Fibroblast of lung (primary cell): Measurements from ENCODE around the gene USP20. TPM values are rescaled to one million over a fixed set of nuclear protein-coding genes. Genes with fewer than 3 reads are reported as not detected.

Experiments used
- DNase-seq, 2 donors: peaks; one replicate each; pipeline versions ENCODE4 v3.0.0 to v3.0.0-alpha.2; 2010; ENCODE audit warnings: low read depth in 2 of 2
- H2AFZ ChIP-seq: 2 replicates; pipeline ENCODE4 v1.5.1; 2012; ENCODE audit warnings: low read length, control low read depth, inconsistent platforms
- H3K27ac ChIP-seq: 2 replicates; pipeline ENCODE4 v1.5.1; 2011; ENCODE audit warnings: low read length, control low read depth; ENCODE audit not compliant: insufficient read depth
- H3K27me3 ChIP-seq: 2 replicates; pipeline ENCODE4 v1.5.1; 2011; ENCODE audit warnings: mild to moderate bottlenecking, low read length; ENCODE audit not compliant: control insufficient read depth, insufficient read depth
- H3K36me3 ChIP-seq: 2 replicates; pipeline ENCODE4 v1.5.1; 2011; ENCODE audit warnings: low read length; ENCODE audit not compliant: control insufficient read depth, insufficient read depth
- H3K4me1 ChIP-seq: 2 replicates; pipeline ENCODE4 v1.5.1; 2011; ENCODE audit warnings: low read length; ENCODE audit not compliant: control insufficient read depth, insufficient read depth; ENCODE audit errors: extremely low read depth
- H3K4me2 ChIP-seq: 2 replicates; pipeline ENCODE4 v1.5.1; 2011; ENCODE audit warnings: low read length, control low read depth; ENCODE audit not compliant: insufficient read depth; ENCODE audit errors: extremely low read depth
- H3K4me3 ChIP-seq, 4 experiments: fragments of 200-600 bp in 1 of 4; sonication (generic) in 1 of 4; replicated peaks in 1 of 4; 2 replicates each; pipeline ENCODE4 v1.5.1; 2011 to 2016; ENCODE audit warnings: low read length in 4 of 4, low read depth in 3 of 4, mild to moderate bottlenecking in 3 of 4, control low read depth in 2 of 4, inconsistent platforms in 1 of 4, mixed read lengths in 1 of 4; ENCODE audit not compliant: insufficient read depth in 1 of 4; ENCODE audit errors: control extremely low read depth in 1 of 4
- H3K79me2 ChIP-seq: 2 replicates; pipeline ENCODE4 v1.5.1; 2012; ENCODE audit warnings: mild to moderate bottlenecking, low read length, inconsistent platforms; ENCODE audit not compliant: control insufficient read depth, insufficient read depth
- H3K9ac ChIP-seq: 2 replicates; pipeline ENCODE4 v1.5.1; 2011; ENCODE audit warnings: mild to moderate bottlenecking, low read length, control low read depth; ENCODE audit not compliant: insufficient read depth
- H3K9me3 ChIP-seq: 2 replicates; pipeline ENCODE4 v1.5.1; 2012; ENCODE audit warnings: low read depth, low read length; ENCODE audit not compliant: control insufficient read depth, insufficient read depth
- H4K20me1 ChIP-seq: 2 replicates; pipeline ENCODE4 v1.5.1; 2011; ENCODE audit warnings: low read length; ENCODE audit not compliant: control insufficient read depth, insufficient read depth; ENCODE audit errors: extremely low read depth
- EZH2 ChIP-seq: IDR thresholded peaks from 2 replicates; pipeline ENCODE4 v1.5.1; 2012; ENCODE audit warnings: low read length, control low read depth, mild to moderate bottlenecking; ENCODE audit errors: missing control alignments
- polyA plus RNA-seq, 2 donors: library from polyadenylated mRNA; depleted of rRNA in 1 of 2; stranded (reverse) in 1 of 2; unstranded in 1 of 2; fragments of >200 nt; gene quantifications; 2 replicates each; pipeline ENCODE4 v1.2.1, GENCODE V29; 2011 to 2012; ENCODE audit warnings: missing spikeins in 1 of 2
- total RNA-seq: library from RNA; depleted of rRNA; stranded (reverse); fragments of >200 nt; gene quantifications from 2 replicates; pipeline ENCODE4 v1.2.1, GENCODE V29; 2014
- TF ChIP-seq, protein P1 (sequence below), 2 donors: IDR thresholded peaks in 1 of 2; conservative IDR thresholded peaks in 1 of 2; 1 replicate in 1 of 2; 2 replicates in 1 of 2; pipeline ENCODE4 v1.5.1; 2011 to 2012; ENCODE audit warnings: low read length in 2 of 2, control low read depth in 1 of 2, inconsistent platforms in 1 of 2, low read depth in 1 of 2, mild to moderate bottlenecking in 1 of 2

USP20 gene
- total and polyA plus RNA-seq, 2 donors (not counting 1 experiment from before 2014, with no cell fraction given): 6.7 to 12.9 TPM

DNA sequence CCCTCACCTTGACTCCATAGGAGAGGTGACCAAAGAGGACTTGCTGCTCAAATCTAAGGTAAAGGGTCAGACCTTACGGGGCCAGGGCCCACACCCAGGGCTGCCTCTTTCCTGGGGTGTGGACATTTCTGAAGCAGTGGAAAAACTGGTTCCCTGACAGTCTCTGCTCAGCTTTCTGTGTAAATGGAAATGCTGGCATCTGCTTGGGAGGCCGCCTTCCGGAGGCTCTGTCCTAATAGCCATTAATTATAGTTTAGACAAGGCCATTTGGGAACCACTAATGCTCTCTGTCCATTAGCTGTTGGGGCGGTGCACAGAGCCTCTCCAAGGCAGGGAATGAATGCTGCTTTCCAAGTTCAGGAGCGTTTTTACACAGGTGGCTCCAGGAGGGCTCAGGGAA lies 17.3 kb downstream of the USP20 start:
- TF ChIP-seq, protein P1, sequence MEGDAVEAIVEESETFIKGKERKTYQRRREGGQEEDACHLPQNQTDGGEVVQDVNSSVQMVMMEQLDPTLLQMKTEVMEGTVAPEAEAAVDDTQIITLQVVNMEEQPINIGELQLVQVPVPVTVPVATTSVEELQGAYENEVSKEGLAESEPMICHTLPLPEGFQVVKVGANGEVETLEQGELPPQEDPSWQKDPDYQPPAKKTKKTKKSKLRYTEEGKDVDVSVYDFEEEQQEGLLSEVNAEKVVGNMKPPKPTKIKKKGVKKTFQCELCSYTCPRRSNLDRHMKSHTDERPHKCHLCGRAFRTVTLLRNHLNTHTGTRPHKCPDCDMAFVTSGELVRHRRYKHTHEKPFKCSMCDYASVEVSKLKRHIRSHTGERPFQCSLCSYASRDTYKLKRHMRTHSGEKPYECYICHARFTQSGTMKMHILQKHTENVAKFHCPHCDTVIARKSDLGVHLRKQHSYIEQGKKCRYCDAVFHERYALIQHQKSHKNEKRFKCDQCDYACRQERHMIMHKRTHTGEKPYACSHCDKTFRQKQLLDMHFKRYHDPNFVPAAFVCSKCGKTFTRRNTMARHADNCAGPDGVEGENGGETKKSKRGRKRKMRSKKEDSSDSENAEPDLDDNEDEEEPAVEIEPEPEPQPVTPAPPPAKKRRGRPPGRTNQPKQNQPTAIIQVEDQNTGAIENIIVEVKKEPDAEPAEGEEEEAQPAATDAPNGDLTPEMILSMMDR (conservative IDR thresholded peaks at IDR 0.05 in 1 of 2, IDR thresholded peaks at IDR 0.05 in 1 of 2; ENCODE audit: low read depth in 1 of 2, low read length in 2 of 2): no peak
- no peak for TF ChIP-seq EZH2
- DNase-seq: no peak
- Histone ChIP-seq H3K36me3 (peaks cover 6% of the 10 kb centered on the region), H3K4me2 (no peak overlapping the region), H3K27ac (no peak overlapping the region), H3K4me1 (no peaks in the 10 kb centered on the region), H2AFZ (no peak overlapping the region), H3K79me2 (no peaks in the 10 kb centered on the region), H3K27me3 (no peaks in the 10 kb centered on the region), H4K20me1 (no peaks in the 10 kb centered on the region), H3K4me3 (no peak overlapping the region), H3K9ac (no peak overlapping the region), H3K9me3 (no peaks in the 10 kb centered on the region)

DNA sequence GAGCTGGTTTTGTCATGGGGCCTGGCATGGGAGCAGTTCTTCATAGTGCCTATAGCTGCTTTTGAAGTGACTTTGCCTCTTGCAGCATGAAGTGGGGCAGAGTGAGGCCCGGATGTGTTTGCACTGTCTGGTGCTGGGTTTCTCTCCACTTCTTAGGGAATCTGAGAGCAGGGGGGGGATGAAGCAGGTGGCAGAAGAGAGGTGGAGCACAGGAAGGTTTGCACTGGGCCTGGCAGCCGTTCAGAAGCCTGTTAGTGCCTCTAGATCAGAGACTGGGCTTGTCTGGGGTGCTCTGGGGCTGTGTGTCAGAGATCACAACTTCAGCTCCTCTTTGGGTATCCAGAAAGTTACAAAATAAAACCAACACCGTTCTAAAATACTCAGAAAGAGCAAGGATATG lies 18.4 kb downstream of the USP20 start:
- H3K36me3 ChIP-seq: peaks cover 6% of the 10 kb centered on the region
- no peaks in the 10 kb centered on the region for H3K9me3 ChIP-seq
- no peak overlapping the region for H3K4me3 ChIP-seq
- H3K27ac ChIP-seq: no peak overlapping the region
- H4K20me1 ChIP-seq: no peaks in the 10 kb centered on the region
- no peak overlapping the region for H3K4me2 ChIP-seq
- no peaks in the 10 kb centered on the region for H3K4me1 ChIP-seq
- no peaks in the 10 kb centered on the region for H3K27me3 ChIP-seq
- TF ChIP-seq, protein P1 (conservative IDR thresholded peaks at IDR 0.05 in 1 of 2, IDR thresholded peaks at IDR 0.05 in 1 of 2; ENCODE audit: low read depth in 1 of 2, low read length in 2 of 2): no peak
- TF ChIP-seq EZH2: no peak
- DNase-seq: no peak
- no peaks in the 10 kb centered on the region for H3K79me2 ChIP-seq
- H3K9ac ChIP-seq: no peak overlapping the region
- no peak overlapping the region for H2AFZ ChIP-seq

DNA sequence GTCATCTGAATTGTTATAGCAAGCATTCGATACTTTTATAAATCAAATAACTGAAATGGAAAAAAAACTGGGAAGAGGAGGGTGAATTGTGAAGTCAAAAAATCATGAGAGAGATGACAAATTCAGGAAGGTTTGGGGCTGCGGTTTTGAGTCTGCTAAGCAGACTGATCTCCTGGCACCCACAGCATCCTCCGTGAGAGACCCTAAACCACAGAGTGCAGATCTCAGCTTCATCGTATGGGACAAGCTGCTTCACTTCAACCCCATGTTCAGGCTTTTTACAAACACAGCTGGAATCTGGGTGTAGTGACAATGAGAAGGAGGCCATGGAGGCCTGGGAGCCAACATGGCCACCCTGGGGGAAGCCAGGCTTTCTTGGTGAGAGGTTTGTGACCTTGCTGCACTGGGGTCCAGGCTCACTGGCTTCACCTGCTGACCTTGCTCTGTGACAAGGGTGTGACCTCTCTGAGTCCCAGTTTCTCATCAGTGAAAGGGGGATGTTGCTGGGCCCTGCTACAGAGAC lies 19.4 kb downstream of the USP20 start:
- TF ChIP-seq EZH2: no peak
- TF ChIP-seq, protein P1 (conservative IDR thresholded peaks at IDR 0.05 in 1 of 2, IDR thresholded peaks at IDR 0.05 in 1 of 2; ENCODE audit: low read depth in 1 of 2, low read length in 2 of 2): no peak
- H3K4me3 ChIP-seq: no peak overlapping the region
- no peak overlapping the region for H3K9ac ChIP-seq
- no peak overlapping the region for H3K27ac ChIP-seq
- no peaks in the 10 kb centered on the region for H3K4me1 ChIP-seq
- peaks cover 6% of the 10 kb centered on the region for H3K36me3 ChIP-seq
- H2AFZ ChIP-seq: no peak overlapping the region
- H3K79me2 ChIP-seq: no peaks in the 10 kb centered on the region
- no peaks in the 10 kb centered on the region for H3K27me3 ChIP-seq
- no peaks in the 10 kb centered on the region for H4K20me1 ChIP-seq
- no peaks in the 10 kb centered on the region for H3K9me3 ChIP-seq
- no peak overlapping the region for H3K4me2 ChIP-seq
- DNase-seq: no peak
